22Rv1 (cell line): ENCODE results near the gene MTM1.

ENCODE experiments used
- CTCF ChIP-seq: fragments of 450-650 bp; IDR thresholded peaks from 2 replicates; pipeline ENCODE4 v1.5.1; 2017; ENCODE audit warnings: mild to moderate bottlenecking
- ZFX ChIP-seq: fragments of 450-650 bp; IDR thresholded peaks from 2 replicates; pipeline ENCODE4 v1.6.1; 2017; ENCODE audit warnings: antibody characterized with exemption, borderline replicate concordance

- no peak for TF ChIP-seq CTCF
- TF ChIP-seq ZFX = no peak
Measured at GRCh38 chrX:150531467-150531866, 37.0 kb upstream of the MTM1 start.
